Kidney glomerular epithelial cell (primary cell): Measurements from ENCODE around the gene ENHO.

Experiments
- DNase-seq: peaks from one replicate; lab custom pipeline; 2025; lab: John Stamatoyannopoulos, UW

ENHO gene

DNA sequence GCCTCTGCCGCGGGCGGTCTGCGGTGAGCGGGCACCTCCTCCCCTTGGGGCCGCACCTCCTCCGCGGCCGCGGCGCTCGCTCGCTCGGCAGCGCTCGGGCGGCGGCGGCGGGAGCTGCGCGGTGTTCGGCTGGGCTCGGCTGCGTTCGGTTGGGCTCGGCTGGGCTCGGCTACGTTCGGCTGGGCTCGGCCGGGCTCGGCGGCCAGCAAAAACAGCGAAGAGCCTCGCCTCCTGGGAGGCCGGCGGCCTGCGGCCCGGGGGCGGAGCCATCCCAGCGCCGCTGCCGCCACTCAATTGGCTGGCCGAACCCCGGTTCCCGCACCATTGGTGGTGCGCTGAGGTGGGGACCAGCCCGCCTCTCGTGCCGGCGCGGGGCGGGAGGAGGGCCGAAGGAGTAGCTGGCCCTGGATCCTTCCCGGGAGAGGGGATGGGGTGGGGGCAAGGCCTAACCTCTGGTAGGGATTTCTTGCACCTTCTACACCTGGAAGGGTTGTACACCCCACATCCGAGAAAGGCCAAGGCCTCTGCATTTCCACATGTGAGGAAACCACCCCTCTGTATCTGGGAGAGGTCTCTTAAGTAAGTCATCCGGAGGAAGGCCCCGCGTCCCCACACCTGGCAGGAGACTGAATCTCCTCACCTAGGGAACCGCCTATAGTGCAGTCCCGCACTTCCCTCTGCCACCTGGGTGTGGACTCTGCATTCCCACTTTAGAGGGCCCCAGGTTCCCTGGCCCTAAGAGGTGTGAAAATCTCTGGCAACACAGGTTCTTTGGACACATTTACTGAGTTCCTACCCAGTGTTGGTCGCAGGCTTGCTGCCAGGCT, at the start of gene ENHO:
Gene ENHO (minus strand): TSS at position 20 of the 827 bp plus-strand sequence. CDS start 1,295 bp downstream, outside the sequence.
- DNase-seq = peak; percentile 73

GRCh38 chr9:34572092-34572491, 49.3 kb upstream of the ENHO start:
- no peak for DNase-seq

- DNase-seq = no peak
Observed at GRCh38 chr9:34571481-34571810, 48.7 kb upstream of the ENHO start.

DNA sequence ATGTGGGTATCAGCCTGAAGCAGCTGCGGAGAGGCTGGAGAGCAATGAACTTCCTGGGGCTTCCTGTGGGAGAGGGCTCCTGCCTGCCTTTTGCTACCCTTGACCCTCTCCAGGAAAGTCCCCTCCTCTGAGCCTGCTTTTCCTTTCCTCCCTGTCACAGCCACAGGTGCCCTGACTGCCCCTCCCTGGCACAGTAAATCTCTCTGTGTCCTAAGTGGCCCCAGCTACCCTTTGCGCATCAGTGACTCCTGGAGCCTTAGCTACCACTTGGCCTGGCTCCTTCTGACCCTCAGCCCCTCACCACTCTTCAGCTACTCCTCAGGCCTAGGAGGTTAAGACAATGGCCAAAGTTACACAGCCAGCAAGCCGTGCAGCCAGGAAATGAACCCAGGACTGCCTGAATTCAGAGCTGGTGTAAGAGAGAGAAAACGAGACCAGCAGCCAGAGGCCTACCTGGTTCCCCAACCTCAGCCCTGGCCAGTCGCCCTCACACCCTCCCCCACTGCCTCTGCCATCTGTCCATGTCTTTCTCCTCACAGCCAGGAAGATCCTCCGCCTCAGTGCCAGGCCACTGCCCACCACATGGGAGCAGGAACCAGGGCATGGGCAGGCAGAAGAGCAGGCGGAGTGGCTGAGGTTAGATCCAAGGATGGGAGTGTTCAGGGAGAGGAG, 48.2 kb upstream of the ENHO start:
- DNase-seq = no peak

GRCh38 chr9:34570376-34570775, 47.6 kb upstream of the ENHO start:
- no peak for DNase-seq

GRCh38 chr9:34568774-34569173, 46.0 kb upstream of the ENHO start:
- DNase-seq = no peak

DNA sequence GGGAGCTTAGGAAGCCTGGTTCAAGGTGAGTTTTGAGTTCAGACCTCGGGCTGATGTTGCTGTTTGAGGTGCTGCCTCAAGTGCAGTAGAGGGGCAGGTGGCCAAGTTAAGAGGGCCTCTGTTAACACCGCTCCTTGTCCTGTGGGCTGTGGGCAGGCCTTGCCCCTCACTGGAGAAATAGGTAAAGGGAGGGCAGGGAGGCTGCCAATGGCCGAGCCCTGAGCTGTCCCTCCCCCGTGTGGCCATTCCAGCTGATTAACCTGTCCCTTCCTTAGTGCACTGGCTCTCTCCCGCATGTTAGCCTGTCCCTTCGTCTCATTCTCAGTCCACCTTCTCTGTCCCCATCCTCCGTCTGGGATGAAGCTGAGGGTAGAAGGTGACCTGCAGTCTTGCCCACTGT, 45.3 kb upstream of the ENHO start:
- DNase-seq = no peak

DNA sequence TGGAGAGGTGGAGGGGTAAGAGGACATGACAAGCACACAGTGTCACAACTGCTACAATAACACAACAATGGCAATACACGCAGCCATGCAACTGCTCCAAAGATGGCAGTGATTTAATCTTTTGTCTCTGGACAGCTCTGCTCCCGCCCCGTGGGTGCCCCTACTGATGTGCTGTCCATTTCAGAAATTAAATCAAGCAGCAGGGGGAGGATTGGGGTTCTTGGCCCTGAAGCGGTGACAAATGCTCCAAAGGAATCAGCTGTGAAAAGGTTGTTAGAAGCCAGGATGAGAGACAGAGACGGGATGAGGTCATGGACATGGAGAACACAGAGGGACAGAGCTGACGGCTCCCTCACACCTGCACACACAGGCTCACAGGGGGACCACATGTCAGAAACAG, 44.2 kb upstream of the ENHO start:
- DNase-seq = no peak

- DNase-seq = no peak
Observed at GRCh38 chr9:34566322-34566721, 43.5 kb upstream of the ENHO start.

- DNase-seq = no peak
Observed at GRCh38 chr9:34565856-34566255, 43.1 kb upstream of the ENHO start.

- DNase-seq = no peak
Observed at GRCh38 chr9:34564617-34565016, 41.8 kb upstream of the ENHO start.

GRCh38 chr9:34563262-34563661, 40.5 kb upstream of the ENHO start:
- DNase-seq = no peak

- DNase-seq = no peak
Observed at GRCh38 chr9:34562135-34562745, 39.5 kb upstream of the ENHO start.

DNA sequence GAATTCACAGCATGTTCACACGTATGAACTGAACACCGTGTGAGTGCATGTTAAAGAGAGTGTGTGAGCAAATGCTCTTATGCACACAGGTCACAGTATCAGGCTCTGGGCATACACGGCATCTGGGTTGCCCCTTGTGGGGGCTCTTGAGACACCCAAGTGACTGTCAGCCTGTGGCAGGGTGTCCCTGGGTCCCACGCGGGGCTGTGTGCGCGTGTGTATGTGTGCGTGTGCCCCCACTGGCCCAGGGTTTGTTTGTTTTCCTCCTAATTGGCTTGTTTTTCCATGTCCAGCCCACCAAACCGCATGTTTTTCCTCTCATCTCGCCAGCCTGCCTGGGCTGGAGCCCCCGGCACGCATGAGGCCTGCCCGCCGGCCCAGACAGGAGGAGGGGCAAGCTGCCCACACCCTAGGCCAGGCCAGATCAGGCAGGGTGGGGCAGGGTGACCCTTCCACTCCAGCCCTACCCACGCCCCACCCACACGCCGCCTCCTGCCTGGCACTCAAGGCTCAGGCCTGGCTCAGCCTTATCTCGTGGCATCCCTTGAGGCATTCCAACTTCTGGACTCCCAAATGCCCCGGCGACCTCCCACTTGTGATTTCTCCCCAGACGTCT, 37.9 kb upstream of the ENHO start:
- no peak for DNase-seq

GRCh38 chr9:34559624-34560455, 37.0 kb upstream of the ENHO start:
- DNase-seq = peak; percentile 46

DNA sequence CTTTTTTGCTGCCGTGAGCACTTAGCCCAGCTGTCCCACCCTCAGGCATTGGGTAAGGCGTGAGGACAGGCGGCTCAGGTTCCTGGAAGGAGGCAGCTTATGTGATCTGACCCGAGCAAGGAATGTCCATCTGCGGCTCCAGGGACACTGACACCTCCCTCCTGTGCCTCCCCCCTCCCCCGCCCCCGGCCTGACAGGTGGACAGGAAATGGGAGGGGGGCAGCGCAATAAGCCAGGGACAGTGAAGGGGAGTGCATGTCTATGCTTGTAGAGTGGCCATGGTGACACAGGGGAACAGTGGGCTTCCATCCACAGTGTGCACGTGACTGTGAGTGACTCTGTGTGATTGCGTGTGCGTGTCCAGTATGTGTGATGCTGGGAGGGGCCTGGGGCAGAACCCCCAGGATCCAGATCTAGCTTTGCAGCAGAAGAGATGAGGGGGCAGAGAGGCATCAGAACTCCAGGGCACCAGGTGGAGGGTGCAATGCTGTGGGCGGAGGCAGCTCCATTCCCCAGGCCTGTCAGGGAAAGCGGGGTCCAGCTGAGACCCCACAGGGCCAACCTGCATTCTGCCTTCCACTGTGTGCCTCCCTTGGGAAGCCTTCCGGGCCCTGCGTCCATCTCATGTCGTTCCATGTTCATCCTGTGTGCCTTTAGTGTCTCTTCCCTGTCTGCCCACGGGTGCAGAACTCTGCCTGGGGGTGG, 36.3 kb upstream of the ENHO start:
- DNase-seq = no peak

GRCh38 chr9:34558364-34558763, 35.6 kb upstream of the ENHO start:
- DNase-seq = no peak

DNA sequence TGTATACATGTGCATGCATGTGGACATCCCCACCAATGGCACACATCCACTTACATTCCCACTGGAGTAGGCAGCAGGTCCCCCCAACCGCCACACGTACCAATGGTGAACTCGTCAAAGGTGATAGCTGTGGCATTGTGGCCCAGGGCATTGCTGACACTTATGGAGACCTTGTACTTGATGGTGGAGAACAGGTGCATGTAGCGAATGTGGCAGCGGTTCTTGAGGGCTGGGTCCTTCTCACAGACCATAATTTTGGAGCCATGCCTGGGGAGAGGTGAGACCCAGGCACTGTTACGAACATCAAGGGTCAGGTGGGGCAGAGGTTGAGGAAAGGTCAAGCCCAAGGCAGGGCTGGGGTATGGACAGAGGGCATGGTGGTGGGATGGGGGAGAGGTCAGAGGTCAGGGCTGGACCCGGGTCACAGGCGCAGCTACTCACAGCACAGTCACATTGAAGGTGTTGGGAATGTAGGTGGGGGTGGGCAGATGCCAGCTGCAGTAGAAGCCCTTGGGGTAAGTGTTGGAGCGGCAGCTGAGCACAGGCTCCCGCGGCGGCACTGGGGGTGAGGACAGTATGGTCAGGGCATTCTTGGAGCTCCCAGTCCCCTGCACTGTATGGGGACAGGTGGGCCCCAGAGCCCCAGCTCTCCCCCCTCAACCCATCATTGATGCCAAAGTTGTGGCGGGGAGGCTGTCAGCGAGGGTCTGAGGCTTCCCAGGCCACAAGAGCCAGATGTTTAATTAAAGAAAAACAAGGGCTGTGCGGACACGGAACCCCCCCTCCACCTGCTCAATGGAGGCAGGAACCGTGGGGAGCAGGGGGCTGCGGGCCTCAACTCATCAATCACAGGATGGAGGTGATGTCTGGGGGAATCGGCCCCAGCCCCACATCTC, 34.9 kb upstream of the ENHO start:
- DNase-seq = no peak

DNA sequence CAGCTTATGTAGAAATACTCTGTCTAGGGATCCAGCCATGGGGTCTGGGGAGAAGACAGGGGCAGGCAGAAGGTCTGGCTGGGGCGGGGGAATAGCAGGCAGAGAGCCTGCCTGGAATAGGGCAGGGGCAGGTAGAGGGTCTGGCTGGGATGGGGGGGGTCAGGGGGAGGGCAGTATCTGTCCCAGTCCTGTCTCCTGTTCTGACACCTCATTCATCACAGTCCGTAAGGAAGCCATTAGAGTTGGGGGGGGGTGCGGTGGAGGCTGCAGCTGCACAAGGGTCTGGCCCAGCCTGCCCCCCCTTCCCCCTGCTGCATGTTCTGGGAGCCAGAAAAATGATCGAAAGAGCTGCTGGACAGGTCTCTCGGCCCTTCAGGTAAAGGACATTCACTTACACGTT, 34.2 kb upstream of the ENHO start:
- DNase-seq = no peak

GRCh38 chr9:34555936-34556525, 33.2 kb upstream of the ENHO start:
- DNase-seq = no peak
